Suppressor macrophage treated with lipopolysaccharide for 1 hour (primary cell): ENCODE data around the gene LRP1B.

Experiments
- DNase-seq, 3 donors: peaks; one replicate each; pipeline ENCODE4 v3.0.0-alpha.2; 2020 to 2022

The LRP1B gene

GRCh38 chr2:141068053-141068682 is 1062.6 kb downstream of the LRP1B start:
- DNase-seq, result no peak

- no peak for DNase-seq
These were observed 1065.8 kb downstream of the LRP1B start for GRCh38 chr2:141065042-141065441.

- no peak for DNase-seq
These were observed 1067.4 kb downstream of the LRP1B start for GRCh38 chr2:141063406-141063805.

GRCh38 chr2:141062443-141062842 is 1068.4 kb downstream of the LRP1B start:
- DNase-seq, result no peak

GRCh38 chr2:141062031-141062430 is 1068.8 kb downstream of the LRP1B start:
- no peak for DNase-seq

- no peak for DNase-seq
These were observed 1072.3 kb downstream of the LRP1B start for GRCh38 chr2:141058556-141058955.

- DNase-seq, result no peak
These were observed 1075.3 kb downstream of the LRP1B start for GRCh38 chr2:141055531-141055930.

GRCh38 chr2:141048951-141049350 is 1081.9 kb downstream of the LRP1B start:
- DNase-seq, result no peak

- no peak for DNase-seq
These were observed 1089.5 kb downstream of the LRP1B start for GRCh38 chr2:141041281-141041680.

GRCh38 chr2:141038341-141038740 is 1092.5 kb downstream of the LRP1B start:
- no peak for DNase-seq

- no peak for DNase-seq
These were observed 1093.5 kb downstream of the LRP1B start for GRCh38 chr2:141037361-141037760.

GRCh38 chr2:141035846-141036420 is 1094.9 kb downstream of the LRP1B start:
- no peak for DNase-seq

- DNase-seq, result no peak
These were observed 1101.3 kb downstream of the LRP1B start for GRCh38 chr2:141029428-141030078.

GRCh38 chr2:141027221-141027620 is 1103.6 kb downstream of the LRP1B start:
- no peak for DNase-seq

GRCh38 chr2:141021611-141022010 is 1109.2 kb downstream of the LRP1B start:
- DNase-seq, result no peak

- DNase-seq, result no peak
These were observed 1109.7 kb downstream of the LRP1B start for GRCh38 chr2:141021109-141021508.

- no peak for DNase-seq
These were observed 1110.5 kb downstream of the LRP1B start for GRCh38 chr2:141020346-141020745.

- DNase-seq, result no peak
These were observed 1115.3 kb downstream of the LRP1B start for GRCh38 chr2:141015341-141016047.

- no peak for DNase-seq
These were observed 1126.7 kb downstream of the LRP1B start for GRCh38 chr2:141003967-141004657.

- DNase-seq, result no peak
These were observed 1129.1 kb downstream of the LRP1B start for GRCh38 chr2:141001750-141002149.

- no peak for DNase-seq
These were observed 1132.2 kb downstream of the LRP1B start for GRCh38 chr2:140998577-140998976.

GRCh38 chr2:140998017-140998416 is 1132.8 kb downstream of the LRP1B start:
- DNase-seq, result no peak

GRCh38 chr2:140994856-140995255 is 1136.0 kb downstream of the LRP1B start:
- DNase-seq, result no peak
